Panc1 (cell line): ENCODE measurements around the gene GSK3B. TPM values are rescaled to one million over a fixed set of nuclear protein-coding genes. Genes with fewer than 3 reads are reported as not detected.

Source experiments
- ATAC-seq: fragments of 200-7000 bp; cut with Tn5 transposase; 2 replicates; pipeline ENCODE4 v1.9.1; 2020; ENCODE audit warnings: mild to moderate bottlenecking, moderate library complexity
- BruUV-seq: library from RNA; stranded (reverse); fragments of 400-500 nt; replicated peaks from 2 replicates; lab custom pipeline; 2021; lab: Mats Ljungman, UMichigan
- CTCF ChIA-PET: fragments of 300-600 bp; sonication (Branson Sonifier 250); formaldehyde crosslinking; loops from one replicate; lab custom pipeline; 2022; ENCODE audit warnings: antibody characterized with exemption; lab: Charles Lee
- POLR2A ChIA-PET: fragments of 300-600 bp; sonication (Branson Sonifier 250); formaldehyde crosslinking; loops from one replicate; lab custom pipeline; 2022; ENCODE audit warnings: antibody characterized with exemption; lab: Charles Lee
- DNase-seq: peaks from one replicate; pipeline ENCODE4 v3.0.0-alpha.2; 2010; ENCODE audit warnings: low read depth, low spot score
- H3K27ac ChIP-seq: 2 replicates; pipeline ENCODE4 v1.5.1; 2011; ENCODE audit warnings: mild to moderate bottlenecking, low read length, inconsistent platforms
- H3K27me3 ChIP-seq: fragments of 200-500 bp; sonication (Bioruptor generic); 2 replicates; pipeline ENCODE4 v1.6.0; 2014; ENCODE audit warnings: low read length, inconsistent platforms; ENCODE audit not compliant: control insufficient read depth, insufficient read depth
- H3K36me3 ChIP-seq: fragments of 200-500 bp; sonication (Bioruptor generic); 2 replicates; pipeline ENCODE4 v1.5.1; 2014; ENCODE audit warnings: inconsistent platforms, mild to moderate bottlenecking, low read length, moderate library complexity; ENCODE audit not compliant: control insufficient read depth, insufficient read depth
- H3K4me1 ChIP-seq: 2 replicates; pipeline ENCODE4 v1.5.1; 2011; ENCODE audit warnings: inconsistent platforms, mild to moderate bottlenecking, low read length, moderate library complexity; ENCODE audit not compliant: control insufficient read depth, insufficient read depth
- H3K4me3 ChIP-seq, 2 experiments: 2 replicates each; pipeline ENCODE4 v1.5.1; 2011 to 2012; ENCODE audit warnings: low read depth in 2 of 2, low read length in 2 of 2, mild to moderate bottlenecking in 2 of 2, inconsistent platforms in 1 of 2, moderate library complexity in 1 of 2
- H3K9me3 ChIP-seq: fragments of 200-500 bp; sonication (Bioruptor generic); 2 replicates; pipeline ENCODE4 v1.5.1; 2014; ENCODE audit warnings: low read depth, mild to moderate bottlenecking, inconsistent platforms, low read length, moderate library complexity; ENCODE audit not compliant: control insufficient read depth, insufficient read depth
- POLR2AphosphoS5 ChIP-seq: IDR thresholded peaks from 2 replicates; pipeline ENCODE4 v1.6.1; 2012; ENCODE audit warnings: mild to moderate bottlenecking, low read depth, low read length, moderate library complexity
- SIN3A ChIP-seq: IDR thresholded peaks from 2 replicates; pipeline ENCODE4 v1.6.1; 2012; ENCODE audit warnings: low read depth, mild to moderate bottlenecking, low read length, moderate library complexity, borderline replicate concordance; ENCODE audit not compliant: insufficient read depth
- TCF7L2 ChIP-seq: IDR thresholded peaks from 2 replicates; pipeline ENCODE4 v1.6.1; 2011; ENCODE audit warnings: mild to moderate bottlenecking, low read depth, low read length, inconsistent platforms
- in situ Hi-C: cut with HindIII; loops from 2 replicates; pipeline ENCODE4 v1.10.0; 2016; ENCODE audit warnings: low sequenced_read_pairs, low pct_unique_long_range_greater_than_20kb
- intact Hi-C: fragments of 100-400 bp; cut with micrococcal nuclease; formaldehyde crosslinking; loops from one replicate; pipeline ENCODE4 v1.10.0; 2022; ENCODE audit not compliant: unreplicated experiment
- total RNA-seq: library from RNA; stranded (reverse); gene quantifications from one replicate; pipeline ENCODE4 v1.2.1, GENCODE V29; 2021; ENCODE audit not compliant: unreplicated experiment
- TF ChIP-seq, protein P1 (sequence below): fragments of 450-650 bp; IDR thresholded peaks from 2 replicates; pipeline ENCODE4 v1.5.1; 2017; ENCODE audit warnings: mild to moderate bottlenecking
- TF ChIP-seq, protein P2 (sequence below), 2 experiments: IDR thresholded peaks; 2 replicates each; pipeline ENCODE4 v1.6.1; 2011 to 2012; ENCODE audit warnings: low read depth in 2 of 2, control low read depth in 1 of 2, low read length in 1 of 2, mild to moderate bottlenecking in 1 of 2, moderate library complexity in 1 of 2; ENCODE audit not compliant: insufficient read depth in 1 of 2

GSK3B gene
- total RNA-seq, 1 experiment from 2014 or later: 35.3 TPM

DNA sequence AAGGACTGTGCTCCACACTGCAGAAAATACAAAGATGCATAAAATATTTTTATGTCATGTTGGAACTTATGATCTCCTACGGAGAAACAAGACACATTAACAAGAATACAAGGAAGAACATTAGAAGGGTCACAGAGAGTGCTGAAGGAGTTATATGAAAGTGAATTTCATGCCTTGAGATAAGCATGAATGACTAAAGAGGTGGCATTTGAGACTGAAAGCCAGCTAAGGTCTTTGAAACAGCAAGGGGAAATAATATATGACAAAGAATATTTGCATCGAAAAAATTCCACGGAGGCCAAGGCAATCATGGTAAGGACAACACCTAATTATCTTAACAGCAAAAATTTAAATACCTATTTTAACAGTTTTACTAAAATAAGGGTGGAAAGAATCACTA is 12.5 kb downstream of the GSK3B start:
- Histone ChIP-seq H3K36me3 (no peaks in the 10 kb centered on the region), H3K4me3 (no peak overlapping the region), H3K4me1 (no peaks in the 10 kb centered on the region), H3K9me3 (no peaks in the 10 kb centered on the region), H3K27me3 (no peaks in the 10 kb centered on the region), H3K27ac (no peak overlapping the region)
- TF ChIP-seq TCF7L2 (no peak), SIN3A (no peak), POLR2AphosphoS5 (no peak)
- TF ChIP-seq, protein P1, sequence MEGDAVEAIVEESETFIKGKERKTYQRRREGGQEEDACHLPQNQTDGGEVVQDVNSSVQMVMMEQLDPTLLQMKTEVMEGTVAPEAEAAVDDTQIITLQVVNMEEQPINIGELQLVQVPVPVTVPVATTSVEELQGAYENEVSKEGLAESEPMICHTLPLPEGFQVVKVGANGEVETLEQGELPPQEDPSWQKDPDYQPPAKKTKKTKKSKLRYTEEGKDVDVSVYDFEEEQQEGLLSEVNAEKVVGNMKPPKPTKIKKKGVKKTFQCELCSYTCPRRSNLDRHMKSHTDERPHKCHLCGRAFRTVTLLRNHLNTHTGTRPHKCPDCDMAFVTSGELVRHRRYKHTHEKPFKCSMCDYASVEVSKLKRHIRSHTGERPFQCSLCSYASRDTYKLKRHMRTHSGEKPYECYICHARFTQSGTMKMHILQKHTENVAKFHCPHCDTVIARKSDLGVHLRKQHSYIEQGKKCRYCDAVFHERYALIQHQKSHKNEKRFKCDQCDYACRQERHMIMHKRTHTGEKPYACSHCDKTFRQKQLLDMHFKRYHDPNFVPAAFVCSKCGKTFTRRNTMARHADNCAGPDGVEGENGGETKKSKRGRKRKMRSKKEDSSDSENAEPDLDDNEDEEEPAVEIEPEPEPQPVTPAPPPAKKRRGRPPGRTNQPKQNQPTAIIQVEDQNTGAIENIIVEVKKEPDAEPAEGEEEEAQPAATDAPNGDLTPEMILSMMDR: no peak
- TF ChIP-seq, protein P2, sequence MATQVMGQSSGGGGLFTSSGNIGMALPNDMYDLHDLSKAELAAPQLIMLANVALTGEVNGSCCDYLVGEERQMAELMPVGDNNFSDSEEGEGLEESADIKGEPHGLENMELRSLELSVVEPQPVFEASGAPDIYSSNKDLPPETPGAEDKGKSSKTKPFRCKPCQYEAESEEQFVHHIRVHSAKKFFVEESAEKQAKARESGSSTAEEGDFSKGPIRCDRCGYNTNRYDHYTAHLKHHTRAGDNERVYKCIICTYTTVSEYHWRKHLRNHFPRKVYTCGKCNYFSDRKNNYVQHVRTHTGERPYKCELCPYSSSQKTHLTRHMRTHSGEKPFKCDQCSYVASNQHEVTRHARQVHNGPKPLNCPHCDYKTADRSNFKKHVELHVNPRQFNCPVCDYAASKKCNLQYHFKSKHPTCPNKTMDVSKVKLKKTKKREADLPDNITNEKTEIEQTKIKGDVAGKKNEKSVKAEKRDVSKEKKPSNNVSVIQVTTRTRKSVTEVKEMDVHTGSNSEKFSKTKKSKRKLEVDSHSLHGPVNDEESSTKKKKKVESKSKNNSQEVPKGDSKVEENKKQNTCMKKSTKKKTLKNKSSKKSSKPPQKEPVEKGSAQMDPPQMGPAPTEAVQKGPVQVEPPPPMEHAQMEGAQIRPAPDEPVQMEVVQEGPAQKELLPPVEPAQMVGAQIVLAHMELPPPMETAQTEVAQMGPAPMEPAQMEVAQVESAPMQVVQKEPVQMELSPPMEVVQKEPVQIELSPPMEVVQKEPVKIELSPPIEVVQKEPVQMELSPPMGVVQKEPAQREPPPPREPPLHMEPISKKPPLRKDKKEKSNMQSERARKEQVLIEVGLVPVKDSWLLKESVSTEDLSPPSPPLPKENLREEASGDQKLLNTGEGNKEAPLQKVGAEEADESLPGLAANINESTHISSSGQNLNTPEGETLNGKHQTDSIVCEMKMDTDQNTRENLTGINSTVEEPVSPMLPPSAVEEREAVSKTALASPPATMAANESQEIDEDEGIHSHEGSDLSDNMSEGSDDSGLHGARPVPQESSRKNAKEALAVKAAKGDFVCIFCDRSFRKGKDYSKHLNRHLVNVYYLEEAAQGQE (IDR thresholded peaks at IDR 0.05; ENCODE audit: insufficient read depth in 1 of 2, low read depth in 2 of 2, low read length in 1 of 2): no peak
- intact Hi-C loops (no loop called here), in situ Hi-C loops (no loop called here)
- DNase-seq (no peak), ATAC-seq (no peak)
- POLR2A ChIA-PET: no interaction called here
- CTCF ChIA-PET: no interaction called here
- no TSS peak for BruUV-seq

DNA sequence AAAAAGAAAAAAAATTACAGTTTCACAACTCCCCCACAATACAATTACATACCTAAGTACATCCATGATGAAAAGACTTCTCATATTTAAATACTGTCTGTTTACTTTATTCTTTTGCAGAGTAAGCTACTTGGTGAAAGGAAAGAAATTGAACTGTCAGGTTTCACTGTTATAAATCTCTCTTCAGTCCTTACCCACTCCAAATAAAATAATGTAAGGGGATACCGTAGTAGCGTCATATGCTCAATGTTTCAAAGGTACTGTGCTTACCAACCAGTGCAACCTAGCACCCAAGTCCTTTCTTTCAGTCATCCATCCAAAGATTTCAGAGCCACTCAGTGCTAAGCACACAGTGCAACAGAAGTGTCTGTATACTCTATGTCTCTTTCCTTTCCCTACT is 13.4 kb downstream of the GSK3B start:
- Histone ChIP-seq H3K9me3 (no peaks in the 10 kb centered on the region), H3K36me3 (no peaks in the 10 kb centered on the region), H3K4me3 (no peak overlapping the region), H3K4me1 (no peaks in the 10 kb centered on the region), H3K27me3 (no peaks in the 10 kb centered on the region), H3K27ac (no peak overlapping the region)
- ChIA-PET CTCF (no interaction called here), POLR2A (no interaction called here)
- ATAC-seq (no peak), DNase-seq (no peak)
- TF ChIP-seq, protein P1: no peak
- TF ChIP-seq SIN3A: no peak
- no peak for TF ChIP-seq POLR2AphosphoS5
- TF ChIP-seq, protein P2 (IDR thresholded peaks at IDR 0.05; ENCODE audit: insufficient read depth in 1 of 2, low read depth in 2 of 2, low read length in 1 of 2): no peak
- TF ChIP-seq TCF7L2: no peak
- in situ Hi-C loops (no loop called here), intact Hi-C loops (no loop called here)
- BruUV-seq: no TSS peak
